Muscle of leg (tissue), 11 donors: ENCODE data around the gene MROH8. TPM values are rescaled to one million over a fixed set of nuclear protein-coding genes. Genes with fewer than 3 reads are reported as not detected.
A peak's percentile ranks its signal among the peaks of the same experiment; 100 is the strongest.

Experiments used
- DNase-seq: peaks from one replicate; pipeline ENCODE4 v3.0.0; 2013
- H3K27ac ChIP-seq: one replicate; pipeline ENCODE4 v1.5.1; 2013; ENCODE audit warnings: mild to moderate bottlenecking, low read length, control low read depth
- H3K27me3 ChIP-seq: one replicate; pipeline ENCODE4 v1.6.1; 2013; ENCODE audit warnings: low read length; ENCODE audit not compliant: control insufficient read depth, insufficient read depth
- H3K36me3 ChIP-seq: one replicate; pipeline ENCODE4 v1.6.1; 2013; ENCODE audit warnings: low read length; ENCODE audit not compliant: control insufficient read depth, insufficient read depth
- H3K4me1 ChIP-seq: one replicate; pipeline ENCODE4 v1.6.1; 2013; ENCODE audit warnings: low read length; ENCODE audit not compliant: control insufficient read depth, insufficient read depth
- H3K4me3 ChIP-seq: one replicate; pipeline ENCODE4 v1.5.1; 2013; ENCODE audit warnings: low read length, control low read depth
- H3K9me3 ChIP-seq: replicated peaks from 2 replicates; pipeline ENCODE4 v1.6.1; 2013; ENCODE audit warnings: low read depth, low read length; ENCODE audit not compliant: control insufficient read depth
- WGBS: methylation state at CpG from one replicate; pipeline ENCODE4 v1.1.5; 2013; ENCODE audit warnings: missing lambda C conversion rate; ENCODE audit not compliant: insufficient coverage; 5-methylcytosine and 5-hydroxymethylcytosine counted together
- polyA plus RNA-seq, 8 donors: library from polyadenylated mRNA; unstranded; fragments of 120-200 nt; gene quantifications; one replicate each; pipeline versions ENCODE4 v1.2.1 to v1.2.3, GENCODE V29; 2013; ENCODE audit warnings: inconsistent platforms in 1 of 8, low replicate concordance in 1 of 8; ENCODE audit not compliant: insufficient read length in 8 of 8, insufficient read depth in 1 of 8
- total RNA-seq: library from RNA; stranded (reverse); fragments of 120-200 nt; gene quantifications from one replicate; pipeline ENCODE4 v1.2.4, GENCODE V29; 2013

MROH8 gene
- total and polyA plus RNA-seq, 9 donors = 3.7 to 5.7 (median 4.5) TPM

DNA sequence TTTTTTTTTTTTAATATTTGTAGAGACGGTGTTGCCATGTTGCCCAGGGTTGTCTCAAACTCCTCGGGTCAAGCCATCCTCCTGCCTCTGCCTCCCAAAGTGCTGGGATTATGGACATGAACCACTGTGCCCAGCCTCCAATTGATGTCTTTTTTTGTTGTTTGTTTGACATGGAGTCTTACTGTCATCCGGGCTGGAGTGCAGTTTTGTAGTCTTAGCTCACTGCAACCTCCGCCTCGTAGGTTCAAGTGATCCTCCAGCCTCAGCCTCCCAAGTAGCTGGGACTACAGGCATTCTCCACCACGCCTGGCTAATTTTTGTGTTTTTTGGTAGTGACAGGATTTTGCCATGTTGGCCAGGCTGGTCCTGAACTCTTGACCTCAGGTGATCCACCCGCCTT is 9.4 kb upstream of the MROH8 start:
- peaks cover 25% of the 10 kb centered on the region for H3K4me1 ChIP-seq
- no peak for DNase-seq
- peaks cover 39% of the 10 kb centered on the region for H3K36me3 ChIP-seq
- WGBS = 83% methylated on average over 1 of the region's 7 CpGs
- H3K9me3 ChIP-seq = no peaks in the 10 kb centered on the region
- no peaks in the 10 kb centered on the region for H3K27me3 ChIP-seq
- H3K4me3 ChIP-seq = no peak overlapping the region
- H3K27ac ChIP-seq = no peak overlapping the region

DNA sequence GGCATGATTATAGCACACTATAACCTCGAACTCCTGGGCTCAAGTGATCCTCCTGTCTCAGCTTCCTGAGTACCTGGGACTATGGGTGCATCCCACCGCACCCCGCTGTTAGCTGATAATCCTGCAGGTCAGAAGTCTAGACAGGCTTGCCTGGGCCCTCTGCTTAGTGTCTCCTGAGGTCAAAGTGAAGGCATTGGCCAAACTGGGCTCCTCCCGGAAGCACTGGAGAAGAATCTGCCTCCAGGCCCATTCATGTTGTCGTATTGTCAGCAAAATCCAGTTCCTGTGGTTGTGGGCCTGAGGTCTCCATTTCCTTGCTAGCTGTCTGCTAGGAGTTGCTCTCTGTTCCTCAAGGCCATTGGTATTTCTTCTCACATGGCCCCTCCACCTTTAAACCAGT is 6.3 kb upstream of the MROH8 start:
- DNase-seq = peak; percentile 59
- Histone ChIP-seq H3K4me1 (peaks cover 5% of the 10 kb centered on the region), H3K36me3 (peaks cover 42% of the 10 kb centered on the region)

DNA sequence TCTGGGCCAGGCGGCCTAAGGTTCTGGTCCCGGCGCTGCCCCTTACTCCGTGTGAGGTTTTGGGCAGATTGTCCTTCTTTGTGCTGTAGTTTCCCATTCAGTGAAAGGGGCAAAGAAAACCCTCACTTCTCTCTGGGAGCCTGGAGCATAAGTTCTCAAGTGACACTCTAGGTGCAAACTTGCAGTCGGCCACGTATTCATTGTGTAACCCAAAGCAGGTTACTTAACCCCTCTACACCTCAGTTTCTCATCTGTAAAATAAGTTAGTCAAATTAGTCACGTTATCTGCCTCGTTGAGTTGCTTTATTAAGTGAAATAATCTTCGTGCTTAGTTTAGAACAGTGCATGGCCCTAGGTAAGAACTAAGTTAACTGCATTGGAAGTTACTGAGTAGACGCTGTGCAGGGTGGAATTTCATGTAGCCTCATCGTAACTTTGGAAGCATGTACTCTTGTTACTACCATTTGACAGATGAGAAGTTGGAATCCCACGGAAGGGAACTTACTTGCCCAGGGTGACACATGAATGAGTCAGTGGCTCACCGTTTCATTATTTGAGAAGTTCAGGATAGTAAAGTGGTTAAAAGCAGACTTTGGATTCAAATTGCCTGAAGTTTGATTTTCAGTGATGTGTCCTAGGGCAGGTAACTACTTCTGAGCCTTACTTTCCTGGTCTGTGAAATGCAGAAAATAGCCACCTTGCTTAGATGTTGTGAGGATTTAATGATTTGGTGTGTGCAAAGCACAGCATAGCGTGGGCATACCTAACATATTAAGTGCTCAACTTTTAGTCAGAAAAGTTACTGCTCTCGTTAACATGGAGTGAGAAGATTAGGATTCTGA is 556 bp upstream of the MROH8 start:
- peak overlapping the region; percentile 97 for H3K4me3 ChIP-seq
- peaks cover 14% of the 10 kb centered on the region for H3K4me1 ChIP-seq
- DNase-seq = no peak
- no peaks in the 10 kb centered on the region for H3K9me3 ChIP-seq
- 1% methylated on average over 7 of the region's 15 CpGs for WGBS
- peak overlapping the region; percentile 99 for H3K27ac ChIP-seq
- H3K36me3 ChIP-seq = peaks cover 10% of the 10 kb centered on the region
- H3K27me3 ChIP-seq = no peaks in the 10 kb centered on the region

More for the DNA sequence above, 6.3 kb upstream of the MROH8 start:
- Histone ChIP-seq H3K27me3 (no peaks in the 10 kb centered on the region), H3K27ac (no peak overlapping the region), H3K9me3 (no peaks in the 10 kb centered on the region), H3K4me3 (no peak overlapping the region)
- 98% methylated on average over 5 of the region's 5 CpGs for WGBS

DNA sequence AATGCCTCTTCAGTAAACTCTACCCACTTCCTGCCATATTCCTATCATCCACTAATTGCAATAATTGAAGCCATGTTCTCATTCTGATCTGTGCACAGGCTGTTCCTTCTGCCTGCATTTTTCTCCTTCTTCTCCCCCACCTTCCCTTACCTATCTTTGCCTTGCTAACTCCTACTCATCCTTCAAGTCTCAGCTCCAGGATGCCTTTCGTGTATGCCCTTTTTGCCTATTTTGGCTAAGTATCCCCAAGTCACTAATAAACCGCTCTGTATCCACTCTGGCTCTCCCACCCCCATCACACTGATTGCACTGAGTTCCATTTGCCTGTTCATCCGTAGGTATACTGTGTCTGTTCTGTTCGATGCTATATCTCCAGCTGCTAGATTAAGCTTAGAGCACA is 6.5 kb downstream of the MROH8 start:
- H3K27me3 ChIP-seq = no peaks in the 10 kb centered on the region
- no peak overlapping the region for H3K4me3 ChIP-seq
- no peaks in the 10 kb centered on the region for H3K36me3 ChIP-seq
- H3K4me1 ChIP-seq = peaks cover under 1% of the 10 kb centered on the region
- no peak overlapping the region for H3K27ac ChIP-seq
- whole genome bisulfite sequencing = 93% methylated on average over 2 of the region's 4 CpGs
- no peak for DNase-seq
- H3K9me3 ChIP-seq = no peaks in the 10 kb centered on the region

DNA sequence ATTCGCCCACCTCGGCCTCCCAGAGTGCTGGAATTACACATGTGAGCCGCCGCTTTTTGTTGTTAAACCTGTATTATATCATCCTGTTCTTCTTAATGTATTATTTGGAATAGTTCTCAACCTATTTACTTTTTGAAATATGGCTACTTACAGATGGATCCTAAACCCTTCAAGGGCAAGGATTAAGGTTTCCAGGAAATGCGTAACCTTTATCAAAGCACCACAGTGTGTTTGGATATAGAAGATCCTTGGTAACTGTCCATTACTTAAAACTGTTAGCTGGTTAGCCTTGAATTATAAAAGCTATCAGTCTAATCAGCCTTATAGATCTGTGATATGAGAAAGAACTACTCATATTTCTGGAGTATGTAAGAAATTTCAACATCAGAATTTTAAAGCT is 12.5 kb downstream of the MROH8 start:
- no peaks in the 10 kb centered on the region for H3K4me1 ChIP-seq
- no peak overlapping the region for H3K27ac ChIP-seq
- DNase-seq = no peak
- H3K9me3 ChIP-seq = no peaks in the 10 kb centered on the region
- H3K27me3 ChIP-seq = no peaks in the 10 kb centered on the region
- H3K36me3 ChIP-seq = peaks cover 4% of the 10 kb centered on the region
- no peak overlapping the region for H3K4me3 ChIP-seq
- no CpG with 5 or more reads among the region's 5 CpGs for WGBS

DNA sequence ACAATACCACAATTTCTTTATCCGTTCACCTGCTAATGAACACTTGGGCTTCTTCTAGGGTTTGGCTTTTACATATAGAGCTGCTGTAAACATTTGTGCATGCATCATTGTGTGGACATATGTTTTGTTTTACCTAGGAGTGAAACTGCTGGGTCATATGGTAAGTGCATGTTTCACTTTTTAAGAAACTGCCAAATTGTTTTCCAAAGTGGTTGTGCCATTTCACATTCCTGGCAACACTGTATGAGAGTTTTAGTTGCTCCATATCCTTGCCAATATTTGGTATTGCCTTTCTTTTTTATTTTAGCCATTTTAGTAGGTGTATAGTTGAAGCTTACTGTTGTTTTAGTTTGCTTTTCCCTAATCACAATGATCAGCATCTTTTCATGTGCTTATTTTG is 14.3 kb downstream of the MROH8 start:
- Histone ChIP-seq H3K27me3 (no peaks in the 10 kb centered on the region), H3K9me3 (no peaks in the 10 kb centered on the region), H3K36me3 (peaks cover 4% of the 10 kb centered on the region), H3K4me3 (no peak overlapping the region), H3K27ac (no peak overlapping the region), H3K4me1 (no peaks in the 10 kb centered on the region)
- WGBS = no CpG with 5 or more reads among the region's 1 CpG
- no peak for DNase-seq

DNA sequence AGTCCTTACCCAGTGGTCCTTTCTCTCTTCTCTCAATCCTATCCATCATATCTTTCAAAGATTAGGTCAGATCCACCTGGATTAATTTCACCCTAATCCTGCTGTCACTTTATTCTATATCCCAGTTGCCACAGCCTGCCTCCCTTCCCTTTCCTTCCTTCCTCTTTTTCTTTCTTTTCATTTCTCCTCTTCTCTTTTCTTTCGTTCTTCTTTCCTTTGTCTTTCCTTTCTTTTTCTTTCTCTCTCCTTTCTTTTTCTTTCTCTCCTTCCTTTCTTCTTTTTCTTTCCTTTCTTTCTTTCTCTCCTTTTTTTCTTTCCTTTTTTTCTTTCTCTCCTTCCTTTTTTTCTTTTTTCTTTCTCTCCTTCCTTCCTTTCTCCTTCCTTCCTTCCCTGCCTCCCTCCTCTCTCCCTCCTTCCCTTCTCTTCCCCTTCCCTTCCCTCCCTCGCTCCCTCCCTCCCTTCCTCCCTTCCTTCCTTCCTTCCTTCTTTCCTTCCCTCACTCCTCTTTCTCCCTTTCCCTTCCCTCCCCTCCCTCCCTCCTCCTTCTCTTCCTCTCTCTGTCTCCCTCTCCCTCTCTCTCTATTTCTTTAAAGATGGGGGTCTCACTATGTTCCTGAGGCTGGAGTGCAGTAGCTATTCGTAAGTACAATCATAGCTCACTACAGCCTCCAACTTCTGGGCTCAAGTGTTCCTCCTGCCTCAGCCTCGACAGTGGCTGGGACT is 15.4 kb downstream of the MROH8 start:
- DNase-seq = no peak
- Histone ChIP-seq H3K4me3 (no peak overlapping the region), H3K27ac (no peak overlapping the region), H3K27me3 (no peaks in the 10 kb centered on the region), H3K4me1 (no peaks in the 10 kb centered on the region), H3K9me3 (no peaks in the 10 kb centered on the region), H3K36me3 (peaks cover 4% of the 10 kb centered on the region)
- 80% methylated on average over 2 of the region's 4 CpGs for WGBS

DNA sequence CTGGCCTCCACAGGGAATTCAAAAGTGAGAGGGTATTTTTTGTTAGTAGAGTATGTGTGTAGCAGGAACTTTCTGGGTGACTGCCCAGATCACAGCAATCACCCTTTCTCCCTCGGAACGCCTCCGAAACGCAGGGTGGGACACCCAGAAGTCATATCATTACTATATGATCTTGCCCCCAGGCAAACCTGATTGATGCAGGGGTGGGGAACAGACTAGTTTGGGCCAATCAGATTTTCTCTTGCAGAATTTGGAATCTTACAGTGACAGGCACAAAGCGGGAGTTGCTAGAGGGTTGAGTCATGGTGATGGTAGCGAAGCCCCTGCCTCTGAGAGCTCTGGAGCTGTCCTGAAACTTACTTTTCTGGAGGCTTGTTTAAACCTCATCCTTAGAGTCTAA is 16.7 kb downstream of the MROH8 start:
- H3K9me3 ChIP-seq = no peaks in the 10 kb centered on the region
- H3K4me1 ChIP-seq = no peaks in the 10 kb centered on the region
- H3K27ac ChIP-seq = no peak overlapping the region
- H3K36me3 ChIP-seq = peaks cover 4% of the 10 kb centered on the region
- no peaks in the 10 kb centered on the region for H3K27me3 ChIP-seq
- H3K4me3 ChIP-seq = no peak overlapping the region
- DNase-seq = no peak
- WGBS = no CpG with 5 or more reads among the region's 6 CpGs

DNA sequence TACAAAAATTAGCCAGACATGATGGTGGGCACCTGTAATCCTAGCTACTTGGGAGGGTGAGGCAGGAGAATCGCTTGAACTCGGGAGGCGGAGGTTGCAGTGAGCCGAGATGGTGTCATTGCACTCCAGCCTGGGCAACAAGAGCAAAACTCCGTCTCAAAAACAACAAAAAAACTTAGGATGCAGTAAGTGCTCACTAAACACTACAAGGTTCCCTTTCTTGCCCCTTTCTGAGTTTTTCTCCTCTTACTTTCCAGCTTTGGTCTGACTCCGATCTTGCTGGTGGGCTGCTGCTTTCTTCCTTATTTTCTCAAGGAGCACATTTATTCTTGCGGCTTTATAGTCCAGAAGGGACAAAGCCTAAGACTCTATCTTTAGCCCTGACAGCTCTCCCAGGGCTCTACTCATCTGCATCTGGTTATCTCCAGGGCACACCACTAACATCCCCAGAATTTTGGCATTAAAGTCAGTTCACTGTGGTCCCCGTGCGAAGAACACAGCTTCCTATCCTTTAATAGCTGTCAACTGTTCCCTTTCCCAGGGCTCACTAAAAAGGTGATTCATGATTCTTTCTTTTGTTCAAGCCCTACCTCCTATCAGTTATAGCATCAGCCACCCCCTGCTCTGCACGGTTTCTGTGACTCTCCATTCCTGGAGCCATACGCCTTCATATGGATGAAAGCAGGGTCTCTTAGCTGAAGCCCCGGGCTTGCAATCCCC is 17.4 kb downstream of the MROH8 start:
- no peaks in the 10 kb centered on the region for H3K9me3 ChIP-seq
- 66% methylated on average over 9 of the region's 12 CpGs for WGBS

DNA sequence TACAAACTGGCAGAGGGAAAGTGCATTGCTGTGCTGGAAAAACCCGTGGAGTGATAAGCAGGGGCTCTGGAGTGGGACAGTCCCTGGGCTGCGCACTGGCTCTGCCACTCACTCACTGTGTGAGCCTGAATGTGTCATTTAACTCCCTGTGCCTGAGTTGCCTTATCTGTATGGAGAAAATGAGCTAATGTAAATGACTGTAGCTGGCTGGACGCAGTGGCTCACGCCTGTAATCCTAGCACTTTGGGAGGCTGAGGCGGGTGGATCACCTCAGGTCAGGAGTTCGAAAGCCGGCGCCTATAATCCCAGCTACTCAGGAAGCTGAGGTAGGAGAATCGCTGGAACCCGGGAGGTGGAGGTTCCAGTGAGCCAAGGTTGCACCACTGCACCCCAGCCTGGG is 18.7 kb downstream of the MROH8 start:
- no peak for DNase-seq
- Histone ChIP-seq H3K27ac (no peak overlapping the region), H3K27me3 (no peaks in the 10 kb centered on the region), H3K9me3 (no peaks in the 10 kb centered on the region), H3K36me3 (no peaks in the 10 kb centered on the region), H3K4me1 (no peaks in the 10 kb centered on the region), H3K4me3 (no peak overlapping the region)
- whole genome bisulfite sequencing = 84% methylated on average over 7 of the region's 10 CpGs

More for the DNA sequence above, 17.4 kb downstream of the MROH8 start:
- H3K27ac ChIP-seq = no peak overlapping the region
- H3K27me3 ChIP-seq = no peaks in the 10 kb centered on the region
- H3K4me1 ChIP-seq = no peaks in the 10 kb centered on the region
- H3K4me3 ChIP-seq = no peak overlapping the region
- H3K36me3 ChIP-seq = no peaks in the 10 kb centered on the region
- DNase-seq = no peak
